GM06990 (cell line): ENCODE results near the gene SMARCD3.

Experiments used
- DNase-seq: peaks from one replicate; pipeline ENCODE4 v3.0.0-alpha.2; 2011; ENCODE audit not compliant: insufficient read length; ENCODE audit errors: extremely low read depth
- H3K27me3 ChIP-seq: replicated peaks from 2 replicates; pipeline ENCODE4 v1.6.0; 2011; ENCODE audit warnings: low read length; ENCODE audit not compliant: control insufficient read depth, insufficient read depth
- H3K36me3 ChIP-seq: 2 replicates; pipeline ENCODE4 v1.5.1; 2011; ENCODE audit warnings: low read length; ENCODE audit not compliant: control insufficient read depth, insufficient read depth
- H3K4me3 ChIP-seq: replicated peaks from 2 replicates; pipeline ENCODE4 v1.5.1; 2011; ENCODE audit warnings: low read depth, mild to moderate bottlenecking, control low read depth, low read length
- CTCF ChIP-seq: IDR thresholded peaks from 2 replicates; pipeline ENCODE4 v1.5.1; 2011; ENCODE audit warnings: low read length, control low read depth, mild to moderate bottlenecking, inconsistent platforms; ENCODE audit not compliant: insufficient read depth, poor library complexity, severe bottlenecking

SMARCD3 gene

GRCh38 chr7:151260471-151260870 lies 12.0 kb upstream of the SMARCD3 start:
- no peak for TF ChIP-seq CTCF
- no peaks in the 10 kb centered on the region; the same call in none of the 2 replicates for H3K27me3 ChIP-seq
- DNase-seq: no peak
- H3K4me3 ChIP-seq: no peak overlapping the region
- no peaks in the 10 kb centered on the region for H3K36me3 ChIP-seq

- TF ChIP-seq CTCF: no peak
- no peak overlapping the region for H3K4me3 ChIP-seq
- H3K36me3 ChIP-seq: no peaks in the 10 kb centered on the region
- no peak for DNase-seq
- peaks cover 3% of the 10 kb centered on the region for H3K27me3 ChIP-seq
These were observed 9.5 kb upstream of the SMARCD3 start for GRCh38 chr7:151257990-151258389.

- no peak for TF ChIP-seq CTCF
- peaks cover 3% of the 10 kb centered on the region for H3K27me3 ChIP-seq
- DNase-seq: no peak
- H3K4me3 ChIP-seq: no peak overlapping the region
- no peaks in the 10 kb centered on the region for H3K36me3 ChIP-seq
These were observed 8.0 kb upstream of the SMARCD3 start for GRCh38 chr7:151256410-151257045.

- Histone ChIP-seq H3K27me3 (peaks cover 5% of the 10 kb centered on the region), H3K4me3 (no peak overlapping the region), H3K36me3 (no peaks in the 10 kb centered on the region)
- TF ChIP-seq CTCF: no peak
- DNase-seq: no peak
These were observed 6.9 kb upstream of the SMARCD3 start for GRCh38 chr7:151255390-151255789.

- H3K36me3 ChIP-seq: no peaks in the 10 kb centered on the region
- no peak for DNase-seq
- H3K27me3 ChIP-seq: peaks cover 5% of the 10 kb centered on the region
- no peak overlapping the region for H3K4me3 ChIP-seq
- TF ChIP-seq CTCF: no peak
These were observed 6.4 kb upstream of the SMARCD3 start for GRCh38 chr7:151254851-151255250.

GRCh38 chr7:151254316-151254715 lies 5.8 kb upstream of the SMARCD3 start:
- DNase-seq: no peak
- Histone ChIP-seq H3K36me3 (no peaks in the 10 kb centered on the region), H3K4me3 (no peak overlapping the region), H3K27me3 (peaks cover 5% of the 10 kb centered on the region)
- no peak for TF ChIP-seq CTCF
